BLaER1 (cell line): Measurements from ENCODE around the gene CUEDC2.
A peak's percentile ranks its signal among the peaks of the same experiment; 100 is the strongest.
"Not testable (repeated sequence)": the region's sequence is repeated elsewhere in the genome, so short reads cannot be mapped to it uniquely, and the experiment has no call there.

Experiments used
- H3K27ac ChIP-seq: shearing (Covaris generic); formaldehyde crosslinking; 2 replicates; pipeline ENCODE4 v1.8.1; 2022
- H3K27me3 ChIP-seq: shearing (Covaris generic); formaldehyde crosslinking; 2 replicates; pipeline ENCODE4 v1.8.1; 2022
- H3K36me3 ChIP-seq: shearing (Covaris generic); formaldehyde crosslinking; 2 replicates; pipeline ENCODE4 v1.8.1; 2022
- H3K4me1 ChIP-seq: shearing (Covaris generic); formaldehyde crosslinking; 2 replicates; pipeline ENCODE4 v1.8.1; 2022
- H3K4me2 ChIP-seq: shearing (Covaris generic); formaldehyde crosslinking; 2 replicates; pipeline ENCODE4 v1.8.1; 2022
- H3K4me3 ChIP-seq: shearing (Covaris generic); formaldehyde crosslinking; 2 replicates; pipeline ENCODE4 v1.8.1; 2022
- H3K9ac ChIP-seq: shearing (Covaris generic); formaldehyde crosslinking; 2 replicates; pipeline ENCODE4 v1.8.1; 2022
- H3K9me3 ChIP-seq: shearing (Covaris generic); formaldehyde crosslinking; 2 replicates; pipeline ENCODE4 v1.8.1; 2022
- H4K20me1 ChIP-seq: shearing (Covaris generic); formaldehyde crosslinking; 2 replicates; pipeline ENCODE4 v1.8.1; 2022
- Cebpa-rat ChIP-seq: shearing (Covaris generic); IDR thresholded peaks from 2 replicates; pipeline ENCODE4 v1.8.1; 2022

The CUEDC2 gene

DNA sequence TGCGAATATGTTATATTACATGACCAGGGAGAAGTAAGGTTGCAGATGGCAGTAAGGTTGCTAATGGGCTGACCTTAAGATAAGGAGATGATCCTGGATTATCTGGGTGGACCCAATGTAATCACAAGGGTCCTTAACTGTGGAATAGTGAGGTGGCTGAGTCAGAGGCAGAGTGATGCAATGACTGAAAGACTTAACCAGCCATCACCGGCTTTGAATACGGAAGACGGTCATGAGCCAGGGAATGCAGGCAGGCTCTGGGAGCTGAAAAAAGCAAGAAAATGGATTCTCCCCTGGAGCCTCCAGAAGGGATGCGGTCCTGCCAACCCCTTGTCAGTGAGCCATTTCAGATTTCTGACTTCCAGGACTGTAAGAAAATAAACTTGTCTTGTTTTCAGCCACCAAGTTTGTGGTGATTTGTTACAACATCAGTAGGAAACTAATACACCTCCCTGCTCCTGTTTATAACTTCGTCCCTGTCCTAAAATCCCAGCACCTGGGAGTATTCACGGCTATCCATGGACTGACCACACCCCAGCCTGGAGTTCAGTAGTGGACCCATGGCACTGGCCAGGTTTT is 23.6 kb upstream of the CUEDC2 start:
- no peaks in the 10 kb centered on the region for H3K27me3 ChIP-seq
- H3K36me3 ChIP-seq: peaks cover 48% of the 10 kb centered on the region
- peaks cover 8% of the 10 kb centered on the region; the same call in 1 of the 2 replicates for H4K20me1 ChIP-seq
- peaks cover 29% of the 10 kb centered on the region for H3K4me1 ChIP-seq
- H3K27ac ChIP-seq: no peak overlapping the region
- H3K9me3 ChIP-seq: no peaks in the 10 kb centered on the region
- H3K4me2 ChIP-seq: no peak overlapping the region
- H3K9ac ChIP-seq: no peak overlapping the region
- H3K4me3 ChIP-seq: no peak overlapping the region
- TF ChIP-seq Cebpa-rat: no peak

DNA sequence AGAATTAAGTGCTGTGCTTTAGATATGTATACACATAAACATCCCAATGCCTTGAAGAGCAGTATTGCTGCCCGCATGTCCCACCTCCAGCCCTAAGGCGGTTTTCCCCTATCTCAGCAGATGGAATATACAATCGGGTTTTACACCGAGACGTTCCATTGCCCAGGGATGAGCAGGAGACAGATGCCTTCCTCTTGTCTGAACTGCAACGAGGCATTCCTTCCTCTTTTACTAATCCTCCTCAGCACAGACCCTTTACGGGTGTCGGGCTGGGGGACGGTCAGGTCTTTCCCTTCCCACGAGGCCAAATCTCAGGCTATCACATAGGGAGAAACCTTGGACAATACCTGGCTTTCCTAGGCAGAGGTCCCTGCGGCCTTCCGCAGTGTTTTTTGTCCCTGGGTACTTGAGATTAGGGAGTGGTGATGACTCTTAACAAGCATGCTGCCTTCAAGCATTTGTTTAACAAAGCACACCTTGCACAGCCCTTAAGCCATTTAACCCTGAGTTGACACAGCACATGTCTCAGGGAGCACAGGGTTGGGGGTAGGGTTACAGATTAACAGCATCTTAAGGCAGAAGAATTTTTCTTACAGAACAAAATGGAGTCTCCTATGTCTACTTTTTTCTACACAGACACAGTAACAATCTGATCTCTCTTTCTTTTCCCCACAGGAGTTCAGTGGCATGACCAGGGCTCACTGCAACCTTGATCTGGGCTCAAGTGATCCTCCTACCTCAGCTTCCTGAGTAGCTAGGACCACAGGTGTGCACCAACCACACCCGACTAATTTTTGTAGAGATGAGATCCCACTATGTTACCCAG is 22.5 kb upstream of the CUEDC2 start:
- H3K9ac ChIP-seq, H3K4me2 ChIP-seq, H3K27ac ChIP-seq: not testable (repeated sequence)

DNA sequence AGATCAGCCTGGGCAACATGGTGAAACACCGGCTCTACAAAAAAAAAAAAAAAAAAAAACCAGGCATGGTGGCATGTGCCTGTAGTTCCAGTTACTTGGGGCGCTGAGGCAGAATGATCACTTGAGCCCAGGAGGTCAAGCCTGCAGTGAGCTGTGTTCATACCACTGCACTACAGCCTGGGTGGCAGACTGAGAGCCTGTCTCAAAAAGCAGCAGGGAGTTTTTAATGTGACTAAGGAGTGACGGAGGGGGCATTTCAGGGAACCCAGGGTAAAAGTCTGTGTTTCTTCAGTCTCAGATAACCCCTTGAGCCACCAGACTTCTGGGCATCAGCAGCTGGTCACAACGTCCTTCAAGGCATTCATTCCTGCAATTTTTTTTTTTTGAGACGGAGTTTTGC is 21.1 kb upstream of the CUEDC2 start:
- no peak for TF ChIP-seq Cebpa-rat
- Histone ChIP-seq H3K4me3 (no peak overlapping the region), H4K20me1 (peaks cover 9% of the 10 kb centered on the region; the same call in 1 of the 2 replicates), H3K9me3 (no peaks in the 10 kb centered on the region), H3K36me3 (peaks cover 48% of the 10 kb centered on the region), H3K27ac (no peak overlapping the region), H3K9ac (no peak overlapping the region), H3K4me2 (no peak overlapping the region), H3K4me1 (peaks cover 28% of the 10 kb centered on the region), H3K27me3 (no peaks in the 10 kb centered on the region)

More for the DNA sequence above, 22.5 kb upstream of the CUEDC2 start:
- H3K4me3 ChIP-seq, H3K27me3 ChIP-seq, H3K9me3 ChIP-seq, H4K20me1 ChIP-seq: not testable (repeated sequence)
- peaks cover 48% of the 10 kb centered on the region for H3K36me3 ChIP-seq
- H3K4me1 ChIP-seq: peaks cover 20% of the 10 kb centered on the region

DNA sequence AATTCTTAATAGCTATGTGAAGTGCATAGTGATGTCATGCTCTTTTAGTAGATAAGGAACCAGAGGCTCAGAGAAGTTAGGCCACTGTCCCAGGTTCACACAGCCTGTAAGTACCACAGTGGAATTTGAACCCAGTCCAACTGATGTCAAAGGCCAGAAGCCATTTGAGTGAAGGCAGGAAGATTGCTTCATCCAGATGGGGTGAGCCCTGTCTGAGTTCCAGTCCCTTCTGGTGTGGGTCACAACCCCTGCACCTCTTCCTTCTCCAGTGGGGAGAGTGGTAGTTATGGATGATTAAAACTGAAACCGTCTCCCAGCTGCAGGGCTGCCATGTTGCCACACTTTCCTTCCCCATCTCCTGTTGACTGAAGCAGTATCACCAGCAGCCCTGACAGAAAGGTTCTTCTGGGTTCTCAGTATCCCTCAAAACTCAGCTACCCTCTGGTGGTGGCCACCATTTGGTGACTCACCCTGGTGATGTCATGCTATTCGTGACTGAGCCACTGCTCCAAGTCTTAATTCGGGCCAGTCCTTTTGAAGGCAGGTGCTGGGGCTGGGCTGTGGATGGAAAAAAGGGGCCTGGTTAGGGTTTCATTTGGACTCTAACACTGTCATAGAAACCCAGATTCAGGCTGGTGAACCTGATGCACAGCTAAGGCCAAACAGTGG is 20.4 kb upstream of the CUEDC2 start:
- H3K27me3 ChIP-seq: no peaks in the 10 kb centered on the region
- peaks cover 48% of the 10 kb centered on the region for H3K36me3 ChIP-seq
- peaks cover 28% of the 10 kb centered on the region for H3K4me1 ChIP-seq
- H3K4me2 ChIP-seq: peak overlapping the region; percentile 95
- no peak overlapping the region for H3K9ac ChIP-seq
- H3K9me3 ChIP-seq: no peaks in the 10 kb centered on the region
- TF ChIP-seq Cebpa-rat: no peak
- H3K4me3 ChIP-seq: no peak overlapping the region
- H3K27ac ChIP-seq: no peak overlapping the region
- peaks cover 9% of the 10 kb centered on the region; the same call in 1 of the 2 replicates for H4K20me1 ChIP-seq

DNA sequence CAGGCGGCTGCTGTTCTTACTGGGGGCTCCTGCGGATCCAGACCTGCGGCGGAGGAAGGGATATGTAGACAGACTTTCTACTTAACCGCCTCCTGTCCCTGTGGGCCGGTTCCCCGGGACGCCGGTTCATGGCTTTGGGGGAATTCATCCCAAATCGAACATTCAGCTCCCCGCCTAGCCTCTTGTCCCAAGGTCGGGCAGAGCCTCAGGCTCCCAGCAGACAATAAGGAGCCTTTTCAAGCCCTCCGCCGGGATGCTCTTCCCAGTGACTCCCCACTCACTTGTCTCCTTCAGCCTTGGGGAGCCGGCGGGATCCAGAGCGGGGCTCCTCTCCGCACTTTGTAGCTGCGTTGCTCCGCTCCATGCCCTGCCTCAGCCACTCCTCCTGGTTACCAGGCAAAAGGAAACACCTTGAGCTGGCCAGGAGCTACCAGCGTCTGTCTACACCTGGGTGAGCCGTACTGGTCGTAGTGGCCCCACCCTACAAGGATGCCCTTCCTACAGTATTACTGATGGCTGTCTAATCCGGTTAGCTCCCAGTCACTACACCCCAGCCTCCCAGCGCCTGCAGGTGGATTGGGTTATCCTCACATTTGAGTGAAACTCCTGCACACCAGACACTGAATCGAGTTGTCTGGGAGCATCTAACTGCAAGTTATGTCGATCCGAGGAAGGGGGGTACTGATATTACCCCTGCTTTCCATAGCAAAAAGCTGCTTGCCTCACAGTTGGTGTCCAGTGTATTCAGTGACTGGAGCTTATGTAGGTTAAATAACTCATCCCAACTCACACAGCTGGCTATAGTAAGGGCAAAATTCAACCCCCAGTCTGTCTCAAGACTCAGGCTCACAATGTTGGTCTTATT is 19.0 kb upstream of the CUEDC2 start, which contains the start of gene C10orf95:
Gene C10orf95 (minus strand): TSS at position 439 of the 865 bp plus-strand sequence. CDS start 450 bp downstream, outside the sequence.
- H3K9ac ChIP-seq: peak within 1 kb of the TSS; percentile 97
- H3K27ac ChIP-seq: peak within 1 kb of the TSS; percentile 96
- H3K9me3 ChIP-seq: no peaks in the 10 kb centered on the region
- no peak for TF ChIP-seq Cebpa-rat
- H4K20me1 ChIP-seq: peaks cover 9% of the 10 kb centered on the region; the same call in 1 of the 2 replicates
- peak within 1 kb of the TSS; percentile 97 for H3K4me3 ChIP-seq
- no peaks in the 10 kb centered on the region for H3K27me3 ChIP-seq
- peaks cover 43% of the 10 kb centered on the region for H3K36me3 ChIP-seq
- H3K4me1 ChIP-seq: peaks cover 28% of the 10 kb centered on the region
- H3K4me2 ChIP-seq: peak within 1 kb of the TSS; percentile 95

DNA sequence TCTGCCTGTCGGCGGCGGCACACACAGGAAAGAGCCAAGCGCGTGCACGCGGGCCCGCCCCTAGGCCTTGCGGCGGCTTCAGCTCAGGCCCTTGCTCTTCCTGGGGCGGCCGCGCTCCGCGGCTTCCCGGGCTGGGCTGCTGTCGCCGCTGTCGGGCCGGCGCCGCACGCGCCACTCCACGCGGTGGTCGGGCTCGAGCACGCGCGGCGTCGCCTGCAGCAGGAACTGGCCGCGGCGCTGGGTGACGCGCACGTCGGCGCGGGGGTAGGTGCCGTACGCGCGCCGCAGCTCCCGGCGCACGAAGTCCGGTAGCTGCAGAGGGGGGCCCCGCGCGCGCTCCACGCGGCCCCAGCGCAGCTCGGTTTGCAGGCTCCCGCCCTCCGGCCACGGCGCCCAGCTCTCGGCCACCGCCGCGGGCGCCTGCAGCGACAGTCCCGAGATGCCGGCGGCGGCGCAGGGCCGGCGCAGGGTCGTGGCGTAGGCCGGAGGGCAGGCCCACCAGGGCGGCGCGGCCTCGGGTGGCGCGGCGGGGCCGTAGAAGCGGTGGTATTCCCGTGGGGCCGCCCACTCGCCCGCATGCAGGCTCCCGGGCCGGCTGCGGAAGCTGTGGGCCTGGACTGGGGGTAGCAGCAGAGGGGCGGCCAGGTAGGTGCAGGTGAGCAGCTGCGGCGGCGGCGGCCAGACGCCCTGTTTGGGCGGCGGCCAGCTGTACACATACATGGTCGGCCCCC is 18.2 kb upstream of the CUEDC2 start:
- H3K27ac ChIP-seq: peak overlapping the region; percentile 96
- H3K4me3 ChIP-seq: peak overlapping the region; percentile 97

DNA sequence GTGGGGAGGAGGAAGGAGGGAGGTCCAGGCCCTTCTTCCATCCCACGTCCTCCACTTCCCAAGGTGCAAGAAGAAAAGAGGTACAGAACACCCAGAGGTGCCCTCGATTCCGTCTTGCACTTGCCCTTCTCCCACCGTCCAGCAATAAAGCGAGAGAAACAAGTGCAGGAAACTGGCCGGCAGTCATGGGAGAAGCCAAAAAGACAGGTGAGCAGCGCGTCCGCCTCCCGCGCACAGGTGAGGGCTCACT is 17.7 kb upstream of the CUEDC2 start:
- peak overlapping the region; percentile 96 for H3K27ac ChIP-seq

More for the DNA sequence above, 18.2 kb upstream of the CUEDC2 start:
- Histone ChIP-seq H3K36me3 (peaks cover 35% of the 10 kb centered on the region), H3K9ac (peak overlapping the region; percentile 97), H3K4me2 (peak overlapping the region; percentile 95), H3K4me1 (peaks cover 28% of the 10 kb centered on the region), H4K20me1 (peaks cover 9% of the 10 kb centered on the region; the same call in 1 of the 2 replicates), H3K27me3 (no peaks in the 10 kb centered on the region), H3K9me3 (no peaks in the 10 kb centered on the region)
- no peak for TF ChIP-seq Cebpa-rat

DNA sequence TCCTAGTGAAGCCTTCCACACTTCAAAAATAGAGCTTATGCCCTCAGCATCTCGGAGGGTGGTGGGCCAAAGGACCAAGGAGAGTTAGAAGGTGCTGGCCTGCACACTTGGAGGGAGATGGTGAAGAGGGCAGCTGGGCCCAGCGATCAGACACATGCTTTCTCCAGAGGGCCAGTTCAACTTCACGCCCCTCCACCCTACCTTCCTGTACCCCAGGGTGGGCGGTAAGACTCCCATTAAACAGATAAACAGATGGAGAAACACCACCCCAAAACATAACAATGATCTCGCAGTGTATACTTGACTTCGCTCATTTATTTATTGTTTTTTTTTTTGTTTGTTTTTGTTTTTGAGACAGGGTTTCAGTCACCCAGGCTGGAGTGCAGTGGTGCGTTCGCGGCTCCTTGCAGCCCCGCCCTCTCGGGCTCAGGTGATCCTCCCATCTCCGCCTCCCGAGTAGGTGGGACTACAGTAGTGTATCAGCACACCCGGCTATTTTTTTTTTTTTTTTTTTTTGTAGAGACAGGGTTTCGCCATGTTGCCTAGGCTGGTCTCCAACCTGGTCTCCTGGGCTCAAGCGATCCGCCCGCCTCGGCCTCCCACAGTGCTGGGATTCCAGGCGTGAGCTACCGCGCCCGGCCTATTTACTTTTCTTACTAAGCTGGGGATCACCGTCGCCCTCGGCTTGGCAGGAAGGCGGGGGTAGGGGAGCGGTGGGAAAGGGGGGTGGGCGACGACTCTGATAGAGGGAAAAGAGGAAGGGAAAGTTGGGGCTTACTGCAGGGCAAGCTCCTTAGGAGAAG is 17.1 kb upstream of the CUEDC2 start:
- TF ChIP-seq Cebpa-rat: no peak
- peaks cover 25% of the 10 kb centered on the region for H3K36me3 ChIP-seq
- peak overlapping the region; percentile 97 for H3K9ac ChIP-seq
- peak overlapping the region; percentile 95 for H3K4me2 ChIP-seq
- H4K20me1 ChIP-seq: peaks cover 9% of the 10 kb centered on the region; the same call in 1 of the 2 replicates
- H3K4me3 ChIP-seq: peak overlapping the region; percentile 97
- peaks cover 28% of the 10 kb centered on the region for H3K4me1 ChIP-seq
- H3K27ac ChIP-seq: peak overlapping the region; percentile 96
- H3K27me3 ChIP-seq: no peaks in the 10 kb centered on the region
- no peaks in the 10 kb centered on the region for H3K9me3 ChIP-seq

More for the DNA sequence above, 17.7 kb upstream of the CUEDC2 start:
- Histone ChIP-seq H3K27me3 (no peaks in the 10 kb centered on the region), H3K4me1 (peaks cover 28% of the 10 kb centered on the region), H3K4me3 (peak overlapping the region; percentile 97), H4K20me1 (peaks cover 9% of the 10 kb centered on the region; the same call in 1 of the 2 replicates), H3K36me3 (peaks cover 30% of the 10 kb centered on the region), H3K9me3 (no peaks in the 10 kb centered on the region), H3K4me2 (peak overlapping the region; percentile 95), H3K9ac (peak overlapping the region; percentile 97)
- no peak for TF ChIP-seq Cebpa-rat
